ENCODE data around the gene TMOD3.

The TMOD3 gene

DNA sequence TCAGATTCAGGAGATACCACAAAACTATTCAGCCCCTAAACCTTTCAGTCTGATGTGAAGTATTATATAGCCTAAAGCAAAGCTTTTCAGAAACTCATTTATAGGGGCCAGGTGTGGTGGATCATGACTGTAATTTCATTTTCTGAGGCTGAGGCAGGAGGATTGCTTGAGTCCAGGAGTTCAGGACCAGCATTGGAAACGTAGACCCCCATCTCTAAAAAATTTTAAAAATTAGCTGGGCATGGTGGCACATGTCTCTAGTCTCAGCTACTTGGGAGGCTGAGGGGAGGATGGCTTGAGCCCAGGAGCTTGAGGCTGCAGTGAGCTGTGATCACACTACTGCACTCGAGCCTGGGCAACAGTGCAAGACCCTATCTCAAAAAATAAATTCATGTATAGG, 60.0 kb downstream of the TMOD3 start:
- no peak overlapping the region for H2BK120ac ChIP-seq (ENCODE audit: low read depth, low read length)
- H2AFZ ChIP-seq (ENCODE audit: low read length): no peak overlapping the region
- H3K27ac ChIP-seq (replicated peaks; ENCODE audit: low read length): no peak overlapping the region
- no peaks in the 10 kb centered on the region for H3K27me3 ChIP-seq (ENCODE audit: control insufficient read depth in 3 of 3, insufficient read depth in 3 of 3, low read depth in 1 of 3, low read length in 3 of 3)
- H2BK15ac ChIP-seq (ENCODE audit: low read length): no peak overlapping the region
- H3K36me3 ChIP-seq (replicated peaks in 1 of 2; ENCODE audit: control insufficient read depth in 2 of 2, insufficient read depth in 2 of 2, low read length in 2 of 2): peaks cover 0 to 42% of the 10 kb centered on the region in 2 donors
- H3K79me1 ChIP-seq (ENCODE audit: low read depth, low read length): no peaks in the 10 kb centered on the region
- peaks cover 0 to 4% of the 10 kb centered on the region in 2 donors for H3K4me1 ChIP-seq (ENCODE audit: control insufficient read depth in 2 of 2, insufficient read depth in 1 of 2, low read depth in 1 of 2, low read length in 2 of 2)
- H2BK12ac ChIP-seq (ENCODE audit: low read length): no peak overlapping the region
- no peak overlapping the region for H3K23ac ChIP-seq (ENCODE audit: low read depth, low read length, poor library complexity)
- H3K4ac ChIP-seq (ENCODE audit: low read length): no peak overlapping the region
- H4K8ac ChIP-seq (ENCODE audit: low read depth, low read length): no peak overlapping the region
- H3K9me3 ChIP-seq (replicated peaks in 1 of 2; ENCODE audit: control insufficient read depth in 2 of 2, insufficient read depth in 1 of 2, low read depth in 1 of 2, low read length in 2 of 2): peaks cover 0 to 5% of the 10 kb centered on the region in 2 donors
- H3K9ac ChIP-seq (ENCODE audit: low read depth, low read length, poor library complexity): no peak overlapping the region
- DNase-seq (ENCODE audit: low spot score): no peak
- no peak overlapping the region for H2AK5ac ChIP-seq (ENCODE audit: low read depth, low read length)
- no peak overlapping the region for H3K4me2 ChIP-seq (ENCODE audit: insufficient read depth, low read length, poor library complexity, severe bottlenecking)
- H4K91ac ChIP-seq (ENCODE audit: low read depth, low read length, poor library complexity): no peak overlapping the region
- H3K18ac ChIP-seq (ENCODE audit: low read length): no peak overlapping the region
- no peak overlapping the region for H3K14ac ChIP-seq (ENCODE audit: low read length)
- H3K4me3 ChIP-seq (ENCODE audit: low read length in 2 of 2): no peak overlapping the region
- WGBS, 2 donors (ENCODE audit: extremely low coverage in 2 of 2, insufficient read length in 2 of 2, insufficient replicate concordance in 1 of 2): no CpG with 5 or more reads among the region's 2 CpGs
- no peak overlapping the region for H2BK5ac ChIP-seq (ENCODE audit: low read length)

DNA sequence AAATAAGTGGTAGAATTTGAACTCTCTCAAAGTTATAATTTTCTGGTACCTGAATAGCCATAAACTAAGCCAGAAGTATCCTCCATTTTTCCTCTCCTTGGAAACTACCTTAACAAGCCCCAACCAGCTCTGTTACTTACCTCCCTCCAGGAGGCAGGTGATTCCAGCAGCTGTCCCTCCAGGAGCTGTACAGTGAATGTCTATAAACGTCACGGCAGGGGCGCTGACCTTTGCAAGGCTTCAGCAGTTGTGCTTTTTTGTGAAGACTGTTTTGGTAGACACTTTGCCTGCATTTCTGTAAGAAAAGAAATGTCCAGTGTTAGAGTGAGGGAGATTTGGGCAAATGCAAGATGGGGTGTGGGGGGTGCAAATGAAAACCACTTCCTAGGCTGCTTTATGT, 75.0 kb downstream of the TMOD3 start:
- H2BK5ac ChIP-seq (ENCODE audit: low read length): no peak overlapping the region
- no peak overlapping the region for H2BK120ac ChIP-seq (ENCODE audit: low read depth, low read length)
- H3K23ac ChIP-seq (ENCODE audit: low read depth, low read length, poor library complexity): no peak overlapping the region
- no peaks in the 10 kb centered on the region for H3K79me1 ChIP-seq (ENCODE audit: low read depth, low read length)
- no peak overlapping the region for H3K9ac ChIP-seq (ENCODE audit: low read depth, low read length, poor library complexity)
- H2BK15ac ChIP-seq (ENCODE audit: low read length): no peak overlapping the region
- H3K4me1 ChIP-seq (ENCODE audit: control insufficient read depth in 2 of 2, insufficient read depth in 1 of 2, low read depth in 1 of 2, low read length in 2 of 2): no peaks in the 10 kb centered on the region
- WGBS, 2 donors (ENCODE audit: extremely low coverage in 2 of 2, insufficient read length in 2 of 2, insufficient replicate concordance in 1 of 2): no CpG with 5 or more reads among the region's 3 CpGs
- no peak for DNase-seq (ENCODE audit: low spot score)
- H3K36me3 ChIP-seq (replicated peaks in 1 of 2; ENCODE audit: control insufficient read depth in 2 of 2, insufficient read depth in 2 of 2, low read length in 2 of 2): peaks cover 0 to 72% of the 10 kb centered on the region in 2 donors
- no peaks in the 10 kb centered on the region for H3K27me3 ChIP-seq (ENCODE audit: control insufficient read depth in 3 of 3, insufficient read depth in 3 of 3, low read depth in 1 of 3, low read length in 3 of 3)
- H4K91ac ChIP-seq (ENCODE audit: low read depth, low read length, poor library complexity): no peak overlapping the region
- H2BK12ac ChIP-seq (ENCODE audit: low read length): no peak overlapping the region
- no peak overlapping the region for H3K4ac ChIP-seq (ENCODE audit: low read length)
- H3K4me2 ChIP-seq (ENCODE audit: insufficient read depth, low read length, poor library complexity, severe bottlenecking): no peak overlapping the region
- no peak overlapping the region for H3K4me3 ChIP-seq (ENCODE audit: low read length in 2 of 2)
- H3K27ac ChIP-seq (replicated peaks; ENCODE audit: low read length): no peak overlapping the region
- no peaks in the 10 kb centered on the region for H3K9me3 ChIP-seq (replicated peaks in 1 of 2; ENCODE audit: control insufficient read depth in 2 of 2, insufficient read depth in 1 of 2, low read depth in 1 of 2, low read length in 2 of 2)
- H2AK5ac ChIP-seq (ENCODE audit: low read depth, low read length): no peak overlapping the region
- H3K14ac ChIP-seq (ENCODE audit: low read length): no peak overlapping the region
- no peak overlapping the region for H4K8ac ChIP-seq (ENCODE audit: low read depth, low read length)
- no peak overlapping the region for H3K18ac ChIP-seq (ENCODE audit: low read length)
- no peak overlapping the region for H2AFZ ChIP-seq (ENCODE audit: low read length)

DNA sequence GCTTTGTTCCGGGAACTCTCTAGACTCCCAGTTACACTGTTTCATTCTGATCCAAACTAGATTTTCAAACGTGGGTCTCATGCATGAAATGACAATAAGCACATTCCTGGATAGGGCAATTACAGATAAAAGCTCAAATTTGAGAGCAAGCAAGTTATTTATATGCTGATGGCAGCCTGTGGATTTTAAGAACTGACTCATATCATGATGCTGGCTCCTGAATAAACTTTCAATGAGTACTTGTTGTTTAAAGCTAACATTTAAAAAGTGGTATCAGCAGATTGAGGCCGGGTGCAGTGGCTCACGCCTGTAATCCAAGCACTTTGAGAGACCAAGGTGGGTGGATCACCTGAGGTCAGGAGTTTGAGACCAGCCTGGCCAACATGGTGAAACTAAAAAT, 75.5 kb downstream of the TMOD3 start:
- Histone ChIP-seq H3K4ac (ENCODE audit: low read length) (no peak overlapping the region), H3K4me1 (ENCODE audit: control insufficient read depth in 2 of 2, insufficient read depth in 1 of 2, low read depth in 1 of 2, low read length in 2 of 2) (no peaks in the 10 kb centered on the region), H3K79me1 (ENCODE audit: low read depth, low read length) (no peaks in the 10 kb centered on the region), H3K27ac (replicated peaks; ENCODE audit: low read length) (no peak overlapping the region), H3K9me3 (replicated peaks in 1 of 2; ENCODE audit: control insufficient read depth in 2 of 2, insufficient read depth in 1 of 2, low read depth in 1 of 2, low read length in 2 of 2) (no peaks in the 10 kb centered on the region), H2BK120ac (ENCODE audit: low read depth, low read length) (no peak overlapping the region), H2AK5ac (ENCODE audit: low read depth, low read length) (no peak overlapping the region), H3K4me3 (ENCODE audit: low read length in 2 of 2) (no peak overlapping the region), H3K18ac (ENCODE audit: low read length) (no peak overlapping the region), H2BK15ac (ENCODE audit: low read length) (no peak overlapping the region), H4K8ac (ENCODE audit: low read depth, low read length) (no peak overlapping the region), H2BK5ac (ENCODE audit: low read length) (no peak overlapping the region), H3K23ac (ENCODE audit: low read depth, low read length, poor library complexity) (no peak overlapping the region), H2BK12ac (ENCODE audit: low read length) (no peak overlapping the region), H4K91ac (ENCODE audit: low read depth, low read length, poor library complexity) (no peak overlapping the region), H3K4me2 (ENCODE audit: insufficient read depth, low read length, poor library complexity, severe bottlenecking) (no peak overlapping the region), H3K14ac (ENCODE audit: low read length) (no peak overlapping the region), H3K9ac (ENCODE audit: low read depth, low read length, poor library complexity) (no peak overlapping the region), H2AFZ (ENCODE audit: low read length) (no peak overlapping the region), H3K27me3 (ENCODE audit: control insufficient read depth in 3 of 3, insufficient read depth in 3 of 3, low read depth in 1 of 3, low read length in 3 of 3) (no peaks in the 10 kb centered on the region), H3K36me3 (replicated peaks in 1 of 2; ENCODE audit: control insufficient read depth in 2 of 2, insufficient read depth in 2 of 2, low read length in 2 of 2) (peaks cover 0 to 71% of the 10 kb centered on the region in 2 donors)
- no peak for DNase-seq (ENCODE audit: low spot score)
- no CpG with 5 or more reads among the region's 4 CpGs for WGBS, 2 donors (ENCODE audit: extremely low coverage in 2 of 2, insufficient read length in 2 of 2, insufficient replicate concordance in 1 of 2)

DNA sequence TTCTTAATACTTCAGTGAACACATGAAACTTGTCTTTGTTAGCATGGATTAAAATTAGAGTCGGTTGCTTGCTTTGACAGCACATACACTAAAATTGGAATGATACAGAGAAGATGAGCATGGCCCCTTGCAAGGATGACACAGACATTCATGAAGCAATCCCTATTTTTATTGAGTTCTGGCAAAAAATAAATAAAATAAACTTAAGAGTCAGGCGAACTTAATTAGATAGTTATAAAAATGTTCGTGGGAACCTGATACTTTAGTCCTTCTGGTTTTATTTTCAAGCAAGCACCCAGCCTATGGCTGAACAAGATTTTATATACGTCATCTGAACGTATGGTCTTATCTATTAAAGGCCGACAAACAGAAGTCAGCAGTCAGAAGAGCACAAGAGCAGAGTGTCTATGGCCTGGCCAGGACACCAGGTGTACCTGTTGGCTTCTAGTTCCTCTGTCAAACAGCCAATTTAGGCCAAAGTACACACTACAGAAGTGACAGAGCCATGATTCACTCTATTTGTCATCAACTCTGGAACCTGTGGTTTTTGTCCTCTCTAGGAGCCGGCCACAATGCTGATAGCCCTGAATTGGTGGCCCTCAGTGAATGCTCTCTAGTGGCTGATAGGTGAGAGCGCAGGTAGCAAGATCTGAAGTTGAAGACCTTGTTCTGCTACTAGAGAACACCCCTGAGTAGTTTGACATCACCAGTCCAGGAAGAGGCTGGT, 77.8 kb downstream of the TMOD3 start:
- no peak overlapping the region for H4K8ac ChIP-seq (ENCODE audit: low read depth, low read length)
- H3K36me3 ChIP-seq (replicated peaks in 1 of 2; ENCODE audit: control insufficient read depth in 2 of 2, insufficient read depth in 2 of 2, low read length in 2 of 2): peaks cover 0 to 61% of the 10 kb centered on the region in 2 donors
- no peaks in the 10 kb centered on the region for H3K79me1 ChIP-seq (ENCODE audit: low read depth, low read length)
- H3K9me3 ChIP-seq (replicated peaks in 1 of 2; ENCODE audit: control insufficient read depth in 2 of 2, insufficient read depth in 1 of 2, low read depth in 1 of 2, low read length in 2 of 2): no peaks in the 10 kb centered on the region
- H3K14ac ChIP-seq (ENCODE audit: low read length): no peak overlapping the region
- no peak overlapping the region for H3K4me2 ChIP-seq (ENCODE audit: insufficient read depth, low read length, poor library complexity, severe bottlenecking)
- no peak overlapping the region for H4K91ac ChIP-seq (ENCODE audit: low read depth, low read length, poor library complexity)
- H3K23ac ChIP-seq (ENCODE audit: low read depth, low read length, poor library complexity): no peak overlapping the region
- H3K18ac ChIP-seq (ENCODE audit: low read length): no peak overlapping the region
- no peaks in the 10 kb centered on the region for H3K27me3 ChIP-seq (ENCODE audit: control insufficient read depth in 3 of 3, insufficient read depth in 3 of 3, low read depth in 1 of 3, low read length in 3 of 3)
- no peak overlapping the region for H2BK120ac ChIP-seq (ENCODE audit: low read depth, low read length)
- H2BK15ac ChIP-seq (ENCODE audit: low read length): no peak overlapping the region
- no CpG with 5 or more reads among the region's 8 CpGs for WGBS, 2 donors (ENCODE audit: extremely low coverage in 2 of 2, insufficient read length in 2 of 2, insufficient replicate concordance in 1 of 2)
- H2AFZ ChIP-seq (ENCODE audit: low read length): no peak overlapping the region
- H3K9ac ChIP-seq (ENCODE audit: low read depth, low read length, poor library complexity): no peak overlapping the region
- H3K4me3 ChIP-seq (ENCODE audit: low read length in 2 of 2): no peak overlapping the region
- H3K4ac ChIP-seq (ENCODE audit: low read length): no peak overlapping the region
- DNase-seq (ENCODE audit: low spot score): no peak
- H2BK5ac ChIP-seq (ENCODE audit: low read length): no peak overlapping the region
- H3K27ac ChIP-seq (replicated peaks; ENCODE audit: low read length): no peak overlapping the region
- H2AK5ac ChIP-seq (ENCODE audit: low read depth, low read length): no peak overlapping the region
- no peak overlapping the region for H2BK12ac ChIP-seq (ENCODE audit: low read length)
- no peaks in the 10 kb centered on the region for H3K4me1 ChIP-seq (ENCODE audit: control insufficient read depth in 2 of 2, insufficient read depth in 1 of 2, low read depth in 1 of 2, low read length in 2 of 2)

Data from neuronal stem cell (in vitro differentiated cells).